Peyer's patch (tissue), 4 donors: ENCODE measurements around the gene ARFGEF2.

Experiments used
- CTCF ChIP-seq, 6 experiments: fragments of 450-650 bp in 4 of 6; fragments of 200-600 bp in 2 of 6; sonication (generic) in 1 of 6; IDR thresholded peaks; one replicate each; pipeline ENCODE4 v1.5.1; 2017 to 2019; ENCODE audit warnings: antibody characterized with exemption in 6 of 6, mild to moderate bottlenecking in 3 of 6, moderate library complexity in 1 of 6
- POLR2A ChIP-seq, 2 donors: fragments of 450-650 bp; IDR thresholded peaks; one replicate each; pipeline ENCODE4 v1.5.1; 2017; ENCODE audit warnings: antibody characterized with exemption in 2 of 2, mild to moderate bottlenecking in 2 of 2, moderate library complexity in 2 of 2

GRCh38 chr20:48906221-48906877 is 15.2 kb upstream of the ARFGEF2 start:
- TF ChIP-seq CTCF (IDR thresholded peaks at IDR 0.05) (no peak), POLR2A (IDR thresholded peaks at IDR 0.05) (no peak)
